ENCODE measurements around the gene C5orf24.
"Not testable (repeated sequence)": the region's sequence is repeated elsewhere in the genome, so short reads cannot be mapped to it uniquely, and the experiment has no call there.

The C5orf24 gene

DNA sequence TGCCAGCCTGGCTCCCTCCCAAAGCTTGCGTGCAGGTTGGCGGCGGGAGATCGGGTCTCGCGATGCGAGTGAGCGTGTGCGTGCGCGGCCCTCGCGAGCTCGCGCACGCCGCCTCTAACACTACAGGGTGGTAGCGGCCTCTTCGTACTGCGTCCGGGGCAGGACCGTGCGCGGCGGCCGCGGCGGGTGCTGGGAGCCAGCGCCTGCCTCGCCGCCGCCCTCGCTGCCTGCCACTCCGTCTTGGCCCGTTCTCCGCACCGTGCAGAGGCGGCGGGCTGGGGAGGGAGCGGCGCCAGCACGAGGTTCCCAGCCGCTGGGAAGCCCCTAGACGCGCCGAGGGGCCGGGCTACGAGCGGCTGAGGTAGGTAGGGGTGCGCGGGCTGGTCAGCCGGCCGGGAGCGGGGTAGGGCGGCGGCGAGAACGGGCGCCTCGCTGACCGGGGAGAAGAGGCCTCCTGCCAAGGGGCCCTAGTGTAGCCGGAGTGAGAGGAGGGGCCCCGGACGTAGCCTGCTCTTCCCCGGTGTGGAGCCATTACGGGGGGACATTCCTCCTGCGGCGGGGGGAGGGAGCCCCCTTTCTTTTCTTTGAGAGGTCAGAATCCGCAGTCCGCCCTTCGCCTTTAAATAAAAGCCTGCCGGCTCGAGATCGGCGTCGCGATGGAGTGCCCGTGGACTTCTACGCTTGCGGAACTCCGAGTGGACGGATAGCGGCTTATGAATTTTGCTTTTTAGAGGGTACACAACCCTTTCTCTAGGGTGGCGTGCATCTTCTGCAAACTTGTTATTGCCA lies at the start of gene C5orf24:
Gene C5orf24 (plus strand): TSS at position 117 of the 789 bp plus-strand sequence. CDS start 8,933 bp downstream, outside the sequence.
- FAIRE-seq = no peak

DNA sequence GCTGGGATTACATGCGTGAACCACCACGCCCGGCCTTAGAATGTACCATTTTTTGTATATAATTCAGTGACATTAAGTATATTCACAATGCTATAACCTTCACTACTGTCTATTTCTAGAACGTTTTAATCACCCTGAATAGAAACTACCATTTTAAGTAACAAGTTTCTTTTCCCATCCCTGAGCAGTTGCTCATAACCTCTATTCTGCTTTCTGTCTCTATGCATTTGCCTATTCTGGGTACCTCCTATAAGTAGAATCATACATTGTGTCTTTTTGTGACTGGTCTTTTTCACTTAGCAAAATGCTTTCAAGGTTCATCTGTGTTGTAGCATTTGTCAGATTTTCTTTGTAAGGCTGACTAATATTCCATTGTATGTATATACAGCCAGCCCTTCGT lies 47.3 kb upstream of the C5orf24 start:
- FAIRE-seq = no peak

- no peak for FAIRE-seq
These were observed 41.9 kb upstream of the C5orf24 start for GRCh38 chr5:134803821-134804220.

DNA sequence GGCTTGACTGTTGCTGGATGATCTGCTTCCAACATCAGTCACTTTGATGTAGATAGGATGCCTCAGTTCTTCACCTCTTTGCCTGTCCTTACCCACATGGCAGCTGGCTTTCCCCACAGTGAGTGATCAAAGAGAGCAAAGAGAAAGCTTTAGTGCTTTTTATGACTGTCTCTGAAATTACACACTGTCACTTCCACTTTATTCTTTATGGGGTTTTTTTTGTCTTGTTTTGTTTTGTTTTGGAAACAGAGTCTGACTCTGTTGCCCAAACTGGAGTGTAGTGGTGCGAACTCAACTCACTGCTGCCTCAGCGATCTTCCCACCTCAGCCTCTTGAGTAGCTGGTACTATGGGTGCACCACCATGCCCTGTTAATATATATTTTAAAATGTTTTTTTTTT lies 32.4 kb upstream of the C5orf24 start:
- no peak for FAIRE-seq

- FAIRE-seq = no peak
These were observed 31.9 kb upstream of the C5orf24 start for GRCh38 chr5:134813827-134814226.

DNA sequence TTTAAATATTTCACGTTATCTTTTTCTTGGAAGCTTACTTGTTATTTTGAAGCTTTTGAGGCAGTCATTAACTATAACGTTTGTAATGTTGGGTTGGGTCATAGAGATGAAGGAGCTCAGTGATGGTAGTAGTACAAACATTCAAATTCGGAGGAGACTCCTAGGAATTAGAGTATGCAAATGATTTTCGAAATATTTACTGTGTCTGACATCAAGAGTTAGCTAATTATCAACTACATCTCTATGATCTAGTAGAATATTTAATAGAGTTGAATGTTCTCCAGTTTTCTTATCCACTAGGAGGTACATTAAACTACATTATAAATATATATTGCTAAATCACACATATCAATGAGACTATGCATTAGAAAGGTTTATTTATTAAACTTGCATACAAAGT lies 28.8 kb upstream of the C5orf24 start:
- no peak for FAIRE-seq

- no peak for FAIRE-seq
These were observed 27.0 kb upstream of the C5orf24 start for GRCh38 chr5:134818776-134819175.

GRCh38 chr5:134819407-134819963 lies 26.3 kb upstream of the C5orf24 start:
- FAIRE-seq = no peak

DNA sequence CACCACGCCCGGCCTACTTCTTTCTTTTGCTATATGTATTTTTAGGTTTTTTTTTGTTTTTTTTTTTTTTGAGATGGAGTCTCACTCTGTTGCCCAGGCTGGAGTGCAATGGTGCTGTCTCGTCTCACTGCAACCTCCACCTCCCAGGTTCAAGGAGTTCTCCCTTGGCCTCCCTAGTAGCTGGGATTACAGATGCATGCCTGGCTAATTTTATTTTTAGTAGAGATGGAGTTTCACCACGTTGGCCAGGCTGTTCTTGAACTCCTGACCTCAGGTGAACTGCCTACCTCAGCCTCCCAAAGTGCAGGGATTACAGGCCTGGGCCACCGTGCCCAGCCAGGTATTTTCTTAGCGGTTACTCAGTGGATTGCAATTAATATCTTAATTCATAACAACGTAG lies 23.9 kb upstream of the C5orf24 start:
- no peak for FAIRE-seq

- FAIRE-seq = no peak
These were observed 21.1 kb upstream of the C5orf24 start for GRCh38 chr5:134824681-134825080.

DNA sequence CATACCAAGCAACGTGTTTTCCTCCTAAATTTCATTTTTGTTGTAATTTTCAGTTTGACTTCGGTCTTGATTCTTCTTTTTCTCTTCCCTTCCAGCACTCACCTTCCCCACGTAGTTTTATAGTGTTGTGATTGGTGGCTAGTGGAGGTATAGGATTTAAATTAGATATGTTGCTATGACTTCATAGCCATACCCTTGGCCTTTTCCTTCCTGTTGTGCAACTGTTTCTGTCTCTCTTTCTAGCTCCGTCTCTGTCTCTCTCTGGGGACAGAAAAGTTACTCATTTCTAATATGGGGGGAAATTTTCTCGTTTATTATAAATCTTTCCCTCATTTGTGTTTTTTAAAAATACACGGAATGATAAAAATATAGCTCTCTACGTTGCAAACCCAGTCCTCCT lies 20.6 kb upstream of the C5orf24 start:
- no peak for FAIRE-seq

DNA sequence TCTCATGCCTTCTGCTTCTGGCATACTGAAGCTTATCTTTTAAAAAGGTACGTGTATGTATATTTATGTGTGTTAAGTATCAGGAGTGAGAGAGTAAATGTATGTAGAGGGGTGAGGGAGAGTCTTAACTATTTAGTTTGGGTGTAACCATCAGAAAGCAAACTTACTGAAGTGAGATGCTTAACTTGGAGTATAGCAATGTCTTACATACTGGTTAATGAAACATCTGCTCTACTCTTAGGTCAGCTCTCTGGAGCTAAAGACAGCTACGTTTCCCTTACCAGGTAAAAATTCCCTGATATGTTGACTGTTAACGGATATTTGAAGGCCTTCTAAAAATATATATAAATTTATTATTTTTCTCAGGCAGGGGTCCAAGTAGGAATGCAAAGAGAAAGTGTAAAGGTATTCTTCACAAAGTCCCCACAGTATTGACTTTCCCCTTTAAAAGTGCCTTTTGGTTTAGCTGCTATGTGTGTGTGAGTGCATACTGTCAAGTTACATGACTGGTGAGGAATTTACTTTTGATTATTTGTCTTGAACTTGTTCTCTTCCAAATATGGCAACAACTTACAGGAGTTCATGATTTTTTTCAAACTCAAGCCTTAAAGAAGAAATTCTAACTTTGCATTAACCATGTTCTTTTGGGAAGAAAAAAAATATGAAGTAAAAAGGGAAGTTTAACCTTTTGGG lies 12.3 kb upstream of the C5orf24 start:
- FAIRE-seq = no peak

DNA sequence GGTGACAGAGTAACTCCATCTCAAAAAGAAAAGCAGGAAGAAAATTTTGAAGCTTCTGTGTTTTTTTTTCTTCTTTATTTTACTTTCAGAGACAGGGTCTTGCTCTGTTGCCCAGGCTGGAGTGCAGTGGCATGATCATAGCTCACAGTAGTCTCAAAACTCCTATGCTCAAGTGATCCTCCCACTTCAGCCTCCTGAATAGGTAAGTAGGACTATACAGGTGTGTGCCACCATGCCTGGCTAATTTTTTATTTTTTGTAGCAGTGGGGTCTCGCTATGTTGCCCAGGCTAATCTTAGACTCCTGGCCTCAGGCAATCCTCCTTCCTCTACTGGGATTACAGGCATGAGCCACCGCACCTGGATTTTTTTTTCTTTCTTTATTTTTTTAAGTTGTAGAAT lies 10.1 kb upstream of the C5orf24 start:
- no peak for FAIRE-seq

- FAIRE-seq = no peak
These were observed 8.1 kb upstream of the C5orf24 start for GRCh38 chr5:134837530-134838181.

- not testable (repeated sequence) for FAIRE-seq
These were observed 7.4 kb upstream of the C5orf24 start for GRCh38 chr5:134838361-134838760.

GRCh38 chr5:134840811-134841210 lies 5.0 kb upstream of the C5orf24 start:
- no peak for FAIRE-seq

DNA sequence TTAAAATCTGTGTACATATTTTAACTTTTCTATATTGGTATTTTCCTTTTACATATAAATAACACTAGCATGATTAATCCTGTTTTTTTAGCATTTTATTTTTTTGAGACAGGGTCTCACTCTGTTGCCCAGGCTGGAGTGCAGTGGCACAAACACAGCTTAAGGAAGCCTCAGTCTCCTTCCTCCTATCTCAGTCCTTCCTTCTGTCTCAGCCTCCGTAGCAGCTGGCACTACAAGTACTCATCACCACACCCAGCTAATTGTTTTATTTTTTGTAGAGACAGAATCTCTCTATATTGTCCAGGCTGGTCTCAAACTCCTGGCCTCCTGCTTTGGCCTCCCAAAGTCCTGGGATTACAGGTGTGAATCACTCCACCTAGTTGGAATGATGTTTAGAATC lies 1.5 kb upstream of the C5orf24 start:
- no peak for FAIRE-seq

DNA sequence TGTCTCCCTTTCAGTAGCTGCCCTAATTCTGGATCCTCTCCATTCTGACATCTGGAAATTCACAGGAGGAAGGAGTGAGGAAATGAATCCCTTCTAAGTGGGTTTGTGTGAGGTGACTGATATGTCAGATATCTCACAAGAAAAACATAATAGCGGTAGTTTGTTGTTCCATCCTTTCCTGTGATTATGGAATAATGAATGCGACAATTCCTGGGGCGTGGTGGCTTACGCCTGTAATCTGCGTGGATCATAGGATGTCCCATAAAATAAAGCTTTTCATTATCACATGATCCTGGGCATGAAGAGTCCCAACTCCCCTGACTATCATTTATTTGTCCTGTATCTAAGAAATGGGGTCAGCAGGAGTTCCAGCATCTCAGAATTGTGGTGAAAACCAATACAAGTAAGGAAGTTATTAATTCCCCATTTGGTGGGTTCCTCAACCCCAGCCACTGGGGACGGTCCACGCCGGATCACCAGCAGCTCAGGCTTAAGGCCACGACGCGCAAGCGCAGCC lies 375 bp upstream of the C5orf24 start:
- no peak for FAIRE-seq

DNA sequence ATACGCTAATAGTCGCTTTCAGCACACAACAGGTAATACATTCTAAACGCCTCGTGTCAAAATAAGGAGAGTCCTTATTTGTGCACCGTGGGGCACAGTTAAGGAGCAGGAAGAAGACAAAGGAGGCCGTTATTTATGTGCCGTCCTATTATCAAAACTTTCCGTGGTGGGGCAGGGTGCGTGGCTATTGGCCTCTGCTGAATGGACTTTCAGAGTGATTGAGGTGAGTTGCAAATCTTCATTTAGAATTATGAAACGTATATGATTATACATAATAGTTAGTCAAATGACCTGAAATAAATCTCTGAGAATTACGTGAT lies 833 bp downstream of the C5orf24 start:
- FAIRE-seq = no peak

- not testable (repeated sequence) for FAIRE-seq
These were observed 3.7 kb downstream of the C5orf24 start for GRCh38 chr5:134849434-134849933.

DNA sequence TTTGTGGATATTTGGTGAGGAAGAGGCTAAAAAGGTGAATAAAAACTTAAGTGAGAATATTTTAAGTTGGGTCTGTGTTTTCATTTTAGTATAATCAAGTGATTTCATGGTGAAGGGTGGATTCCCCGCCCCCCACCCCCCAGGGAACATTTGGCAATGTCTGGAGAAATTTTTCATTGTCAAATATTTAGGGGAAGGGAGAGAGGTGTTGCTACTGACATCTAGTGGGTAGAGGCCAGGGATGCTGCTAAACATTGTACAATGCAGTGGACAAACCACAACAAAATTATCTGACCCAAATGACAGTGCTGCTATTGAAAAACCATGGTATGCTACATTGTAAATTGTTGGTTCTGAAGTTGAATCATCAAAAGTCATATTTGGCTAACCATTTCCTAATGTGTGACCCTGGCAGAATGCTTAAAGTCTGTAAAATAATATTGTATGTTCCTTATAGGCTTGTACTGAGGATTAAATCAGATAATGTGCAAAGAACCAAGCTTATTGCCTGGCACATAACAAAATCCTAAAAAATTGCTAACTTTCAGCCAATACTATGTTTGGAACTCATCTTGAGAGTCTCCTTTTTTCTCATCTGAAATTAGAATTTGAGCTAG lies 5.6 kb downstream of the C5orf24 start:
- no peak for FAIRE-seq

GRCh38 chr5:134856465-134856864 lies 10.7 kb downstream of the C5orf24 start:
- FAIRE-seq = not testable (repeated sequence)

- no peak for FAIRE-seq
These were observed 11.6 kb downstream of the C5orf24 start for GRCh38 chr5:134857401-134857800.

All from endometrium (tissue), 2 donors.